ENCODE data around the gene ARIH2. TPM values are rescaled to one million over a fixed set of nuclear protein-coding genes. Genes with fewer than 3 reads are reported as not detected.
A peak's percentile ranks its signal among the peaks of the same experiment; 100 is the strongest.

Gene ARIH2
- total and polyA plus RNA-seq, 9 of the 15 experiments (the other 6 are each of a cell fraction or from before 2014, with no cell fraction given) = 27.0 to 120 (median 108) TPM

GRCh38 chr3:49028673-49029562 is 110.3 kb downstream of the ARIH2 start, which contains the start of gene IMPDH2 (continued):
- no peak for TF ChIP-seq ZBTB40 (IDR thresholded peaks at IDR 0.05)
- TF ChIP-seq ZBTB40 (CRISPR knock-in tag; IDR thresholded peaks at IDR 0.05) = no peak
- peak; percentile 56 for TF ChIP-seq RNF2 (IDR thresholded peaks at IDR 0.05)
- TF ChIP-seq FOSL1 (tag; conservative IDR thresholded peaks at IDR 0.05) = peak; percentile 51
- TF ChIP-seq CREBBP (IDR thresholded peaks at IDR 0.05; ENCODE audit: low read depth, low read length) = no peak
- TF ChIP-seq E2F8 (IDR thresholded peaks at IDR 0.05; ENCODE audit: low read depth, partially characterized antibody) = peak; percentile 79
- TF ChIP-seq ZBTB9 (CRISPR knock-in tag; IDR thresholded peaks at IDR 0.05) = peak; percentile 92
- TF ChIP-seq COPS2 (conservative IDR thresholded peaks at IDR 0.05) = no peak
- TF ChIP-seq RAD21 (CRISPR knock-in tag; conservative IDR thresholded peaks at IDR 0.05 in 1 of 2, IDR thresholded peaks at IDR 0.05 in 1 of 2) = 0 out of 4 replicates have a peak, but pooled peaks of 1 of the 2 experiments have one; percentile 2
- peak; percentile 88 for TF ChIP-seq CEBPB (tag; IDR thresholded peaks at IDR 0.05)
- no peak for TF ChIP-seq MCM7 (IDR thresholded peaks at IDR 0.05)
- peak; percentile 57 for TF ChIP-seq HCFC1 (IDR thresholded peaks at IDR 0.05; ENCODE audit: low read depth, low read length)
- TF ChIP-seq SIRT6 (IDR thresholded peaks at IDR 0.05; ENCODE audit: low read depth, low read length) = no peak
- no peak for TF ChIP-seq HIVEP1 (CRISPR knock-in tag; IDR thresholded peaks at IDR 0.05)
- no peak for TF ChIP-seq RFX5 (IDR thresholded peaks at IDR 0.05; ENCODE audit: low read depth, low read length)
